IPS-15b (cell line): Measurements from ENCODE around the gene KHK.

ENCODE experiments used
- H3K27me3 ChIP-seq: one replicate; pipeline ENCODE4 v1.6.1; 2013; ENCODE audit warnings: low read length; ENCODE audit not compliant: control insufficient read depth, insufficient read depth
- H3K36me3 ChIP-seq: one replicate; pipeline ENCODE4 v1.6.1; 2013; ENCODE audit warnings: low read length; ENCODE audit not compliant: control insufficient read depth, insufficient read depth
- H3K4me1 ChIP-seq: one replicate; pipeline ENCODE4 v1.6.1; 2013; ENCODE audit warnings: mild to moderate bottlenecking, low read length; ENCODE audit not compliant: control insufficient read depth, insufficient read depth
- H3K4me3 ChIP-seq: one replicate; pipeline ENCODE4 v1.5.1; 2013; ENCODE audit warnings: low read depth, low read length
- H3K9ac ChIP-seq: one replicate; pipeline ENCODE4 v1.6.1; 2013; ENCODE audit warnings: low read depth, mild to moderate bottlenecking, low read length
- H3K9me3 ChIP-seq: one replicate; pipeline ENCODE4 v1.6.1; 2013; ENCODE audit warnings: mild to moderate bottlenecking, low read length; ENCODE audit not compliant: control insufficient read depth, insufficient read depth

KHK gene

DNA sequence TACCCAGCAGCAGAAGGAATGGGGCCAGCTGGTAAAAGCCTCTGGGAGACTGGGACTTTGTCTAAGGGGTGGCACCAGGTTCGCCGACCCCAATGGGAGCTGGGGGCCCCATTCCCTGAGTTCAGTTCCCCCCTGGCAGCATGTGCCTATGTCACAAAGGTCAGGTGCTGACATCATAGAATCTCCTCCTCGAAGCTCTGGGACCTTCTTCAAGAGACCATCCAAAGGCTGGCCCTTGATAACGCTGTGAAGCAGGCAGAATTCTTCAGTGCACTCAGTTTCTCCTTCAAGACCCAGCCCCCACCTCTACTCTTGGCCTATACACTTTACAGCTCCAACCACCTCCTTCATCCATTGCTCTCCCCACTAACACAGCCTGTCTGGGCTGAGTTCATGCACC, 52.7 kb downstream of the KHK start, which contains the start of gene PRR30:
TSS of gene PRR30 (minus strand) at position 101 of the 400 bp plus-strand sequence. CDS start 1,081 bp downstream, outside the sequence.
- Histone ChIP-seq H3K4me3 (no peak within 1 kb of the TSS), H3K27me3 (no peaks in the 10 kb centered on the region), H3K36me3 (no peaks in the 10 kb centered on the region), H3K9ac (no peak within 1 kb of the TSS), H3K4me1 (no peaks in the 10 kb centered on the region), H3K9me3 (no peaks in the 10 kb centered on the region)

DNA sequence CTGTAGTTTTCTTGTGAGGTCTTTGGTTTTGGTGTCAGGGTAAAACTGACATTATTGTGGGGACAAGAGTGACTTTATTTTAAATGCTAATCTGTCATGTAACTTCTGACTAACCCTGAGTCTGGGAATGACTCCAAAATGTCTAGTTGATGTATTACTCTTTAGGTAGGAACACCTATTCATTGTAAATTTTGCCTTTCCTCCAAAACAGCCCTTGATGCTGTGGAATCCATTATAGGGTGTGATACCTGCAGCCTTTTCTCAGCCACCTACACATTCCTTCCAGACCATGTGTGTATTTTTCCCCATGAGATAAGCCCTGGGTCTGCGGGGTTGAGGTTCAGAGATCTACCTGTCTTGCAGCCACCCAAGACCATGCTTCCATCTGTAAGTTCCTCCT, 56.7 kb downstream of the KHK start:
- H3K4me1 ChIP-seq: no peaks in the 10 kb centered on the region
- no peaks in the 10 kb centered on the region for H3K36me3 ChIP-seq
- H3K9me3 ChIP-seq: no peaks in the 10 kb centered on the region
- no peak overlapping the region for H3K4me3 ChIP-seq
- no peaks in the 10 kb centered on the region for H3K27me3 ChIP-seq
- H3K9ac ChIP-seq: no peak overlapping the region

DNA sequence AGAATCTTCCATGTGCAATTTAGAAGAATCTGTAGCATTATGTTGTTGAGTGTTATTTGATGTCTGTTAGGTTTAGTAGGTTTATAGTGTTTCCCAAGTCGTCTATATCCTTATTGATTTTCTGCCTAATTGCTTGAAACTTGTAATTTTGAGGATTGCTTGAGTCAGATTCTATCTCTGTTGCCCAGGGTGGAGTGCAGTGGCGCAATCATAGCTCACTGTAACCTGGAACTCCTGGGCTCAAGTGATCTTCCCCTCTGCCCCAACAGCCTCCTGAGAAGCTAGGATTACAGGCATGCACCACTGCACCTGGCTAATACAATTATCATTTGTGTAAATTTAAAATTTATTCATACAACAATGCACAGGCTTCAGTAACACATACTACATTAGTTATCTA, 59.1 kb downstream of the KHK start:
- Histone ChIP-seq H3K36me3 (no peaks in the 10 kb centered on the region), H3K9ac (no peak overlapping the region), H3K27me3 (no peaks in the 10 kb centered on the region), H3K4me1 (no peaks in the 10 kb centered on the region), H3K9me3 (no peaks in the 10 kb centered on the region), H3K4me3 (no peak overlapping the region)

DNA sequence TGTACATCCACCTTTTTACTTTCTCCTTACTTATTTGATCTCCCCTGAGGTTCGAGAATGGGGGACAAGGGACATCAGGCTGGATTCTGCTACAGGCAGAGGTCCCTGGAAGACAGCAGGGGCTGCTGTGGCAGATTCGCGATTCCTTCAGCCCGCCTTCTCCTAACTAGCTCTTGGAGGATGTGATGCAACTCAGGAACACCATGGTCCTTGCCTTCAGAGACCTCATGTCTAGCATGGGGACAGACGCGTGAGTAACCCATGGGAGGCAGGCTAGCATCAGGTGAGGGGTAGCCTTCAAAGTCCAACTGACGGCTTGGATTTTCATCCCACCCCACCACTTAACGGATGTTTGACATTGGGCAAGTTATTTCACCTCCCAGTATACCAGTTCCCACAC, 61.4 kb downstream of the KHK start:
- Histone ChIP-seq H3K4me1 (no peaks in the 10 kb centered on the region), H3K27me3 (no peaks in the 10 kb centered on the region), H3K4me3 (no peak overlapping the region), H3K9ac (no peak overlapping the region), H3K36me3 (no peaks in the 10 kb centered on the region), H3K9me3 (no peaks in the 10 kb centered on the region)

DNA sequence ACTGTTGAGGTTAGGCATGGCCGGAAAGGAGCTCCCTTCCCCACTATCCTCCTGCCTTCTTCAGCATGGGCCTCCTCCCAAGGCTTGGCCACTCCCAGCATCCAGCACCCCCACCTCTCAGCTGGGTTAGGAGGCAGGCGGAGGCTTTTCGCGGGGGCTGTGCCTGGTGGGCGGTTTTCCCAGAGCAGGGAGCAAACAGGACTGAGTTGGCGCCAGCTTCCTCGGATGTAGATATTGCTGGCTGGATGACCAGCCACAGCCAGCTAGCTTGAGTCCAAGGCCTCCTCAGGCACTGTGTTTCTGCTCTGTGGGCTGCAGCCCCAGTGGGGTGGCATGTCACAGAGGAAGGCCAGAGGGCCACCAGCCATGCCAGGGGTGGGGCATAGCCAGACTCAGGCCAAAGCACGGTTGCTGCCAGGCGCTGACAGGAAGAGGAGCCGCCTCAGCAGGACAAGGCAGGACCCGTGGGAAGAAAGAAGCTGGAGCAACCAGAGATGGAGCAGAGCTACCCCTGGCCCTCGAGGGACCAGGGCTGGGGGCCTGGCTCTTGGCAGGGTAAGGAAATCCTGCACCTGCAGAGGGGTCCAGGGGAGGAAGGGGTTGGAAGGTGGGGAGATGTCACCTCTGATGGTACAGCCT, 62.3 kb downstream of the KHK start, which contains the start of gene TCF23:
TSS of gene TCF23 (plus strand) at position 204 of the 639 bp plus-strand sequence. CDS start at position 334, 130 bp downstream.
- Histone ChIP-seq H3K27me3 (no peaks in the 10 kb centered on the region), H3K9me3 (no peaks in the 10 kb centered on the region), H3K36me3 (no peaks in the 10 kb centered on the region), H3K4me3 (no peak within 1 kb of the TSS), H3K4me1 (no peaks in the 10 kb centered on the region), H3K9ac (no peak within 1 kb of the TSS)

DNA sequence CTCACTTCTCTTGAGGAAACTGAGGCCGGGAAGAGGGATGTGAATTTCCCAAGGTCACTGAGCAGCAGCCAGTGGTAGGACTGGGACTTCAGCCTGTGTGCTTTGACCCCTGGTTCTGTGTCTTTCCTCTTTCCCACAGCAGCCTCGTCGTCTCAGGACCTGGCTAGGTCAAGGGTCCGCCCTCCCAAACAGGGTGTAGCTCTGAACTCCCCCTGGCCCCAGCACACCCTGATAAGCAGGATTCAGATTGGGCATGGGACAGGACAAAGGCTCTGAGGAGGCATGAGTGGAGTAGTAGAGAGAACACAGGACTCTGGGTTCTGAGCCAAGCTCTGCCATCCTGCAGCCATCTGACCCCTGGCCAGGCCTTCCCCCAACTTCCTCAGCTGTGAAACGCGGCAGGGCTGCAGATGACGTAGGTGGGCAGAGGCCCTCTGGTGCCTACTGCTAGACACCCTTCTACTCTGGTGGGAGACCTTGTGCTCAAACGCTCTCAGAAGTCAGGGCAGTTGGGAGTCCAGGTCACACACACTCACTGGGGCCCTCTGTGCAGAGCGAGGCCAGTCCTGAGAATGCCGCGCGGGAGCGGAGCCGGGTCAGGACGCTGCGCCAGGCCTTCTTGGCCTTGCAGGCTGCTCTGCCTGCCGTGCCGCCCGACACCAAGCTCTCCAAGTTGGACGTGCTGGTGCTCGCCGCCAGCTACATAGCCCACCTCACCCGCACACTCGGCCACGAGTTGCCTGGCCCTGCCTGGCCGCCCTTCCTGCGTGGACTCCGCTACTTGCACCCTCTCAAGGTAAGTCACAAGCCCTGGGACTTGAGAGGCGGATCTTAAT, 63.2 kb downstream of the KHK start:
- Histone ChIP-seq H3K36me3 (no peaks in the 10 kb centered on the region), H3K9me3 (no peaks in the 10 kb centered on the region), H3K4me1 (no peaks in the 10 kb centered on the region), H3K9ac (no peak overlapping the region), H3K4me3 (no peak overlapping the region), H3K27me3 (no peaks in the 10 kb centered on the region)
